HG03558 (cell line): Measurements from ENCODE around the gene RTL9.

Source experiments
- ATAC-seq: cut with Tn5 transposase; IDR thresholded peaks from one replicate; pipeline ENCODE4 v1.9.1; 2021; ENCODE audit warnings: moderate number of reproducible peaks; ENCODE audit not compliant: unreplicated experiment; ENCODE audit errors: extremely low read depth

RTL9 gene

GRCh38 chrX:110341189-110342035 is 17.2 kb upstream of the RTL9 start:
- peak; percentile 90 for ATAC-seq

DNA sequence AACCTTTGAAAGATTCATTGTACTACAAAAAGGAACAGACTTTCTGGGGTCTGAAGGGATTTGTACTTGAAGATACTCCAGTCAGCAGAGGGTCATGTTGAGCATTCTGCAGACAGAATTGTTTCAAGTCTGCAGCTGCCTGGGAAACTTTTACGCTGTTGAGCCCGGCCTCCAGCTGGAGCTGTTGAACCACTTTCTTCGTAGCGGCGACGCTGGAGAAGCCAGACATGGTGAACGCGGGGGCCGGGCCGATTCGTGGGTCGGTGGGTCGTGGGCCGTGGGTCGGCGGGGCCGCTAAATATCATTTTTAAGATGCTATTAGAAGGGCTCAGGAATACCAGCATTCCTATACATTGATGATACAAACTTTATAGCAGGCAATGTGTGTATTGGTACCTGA is 12.0 kb upstream of the RTL9 start:
- no peak for ATAC-seq

DNA sequence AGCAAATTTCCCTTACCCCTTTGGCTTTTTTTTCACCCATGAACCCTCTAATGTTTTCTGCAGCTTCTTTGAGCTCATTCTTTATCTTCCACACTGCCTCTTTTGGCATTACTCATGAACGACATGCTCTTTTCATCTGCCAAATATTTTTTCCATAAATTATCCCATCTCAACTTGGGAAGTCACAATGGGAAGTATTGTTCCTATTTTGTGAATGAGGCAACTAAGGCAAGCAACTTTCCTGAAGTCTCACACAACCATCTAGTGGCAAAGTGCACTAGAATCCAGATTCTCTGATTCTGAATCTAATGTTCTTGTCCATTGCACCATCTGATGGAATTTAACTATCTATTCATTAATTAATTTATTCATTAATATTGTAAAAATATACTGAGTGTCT is 625 bp downstream of the RTL9 start:
- no peak for ATAC-seq

DNA sequence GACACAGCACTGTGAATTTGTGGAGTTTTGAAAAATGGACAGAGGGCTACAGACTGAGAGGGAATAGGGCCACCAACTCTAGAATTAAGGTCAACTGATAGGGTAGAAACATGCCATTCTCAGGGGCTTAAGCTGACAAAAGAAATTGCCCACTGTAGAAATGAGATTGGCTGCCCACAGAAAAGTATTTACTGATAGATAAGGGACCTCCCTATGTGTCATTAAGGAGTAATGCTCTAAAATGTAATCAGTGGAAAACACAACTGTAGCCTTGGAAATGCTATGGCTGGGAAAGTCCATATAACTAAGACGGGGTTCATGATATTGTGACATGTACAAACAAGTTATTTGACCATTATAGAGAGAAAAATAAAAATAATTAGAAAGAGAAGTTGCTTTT is 4.6 kb downstream of the RTL9 start:
- ATAC-seq, result no peak

GRCh38 chrX:110373310-110373709 is 14.7 kb downstream of the RTL9 start:
- no peak for ATAC-seq

- ATAC-seq, result no peak
Observed at GRCh38 chrX:110374559-110374958, 15.9 kb downstream of the RTL9 start.

- no peak for ATAC-seq
Observed at GRCh38 chrX:110381216-110381615, 22.6 kb downstream of the RTL9 start.

DNA sequence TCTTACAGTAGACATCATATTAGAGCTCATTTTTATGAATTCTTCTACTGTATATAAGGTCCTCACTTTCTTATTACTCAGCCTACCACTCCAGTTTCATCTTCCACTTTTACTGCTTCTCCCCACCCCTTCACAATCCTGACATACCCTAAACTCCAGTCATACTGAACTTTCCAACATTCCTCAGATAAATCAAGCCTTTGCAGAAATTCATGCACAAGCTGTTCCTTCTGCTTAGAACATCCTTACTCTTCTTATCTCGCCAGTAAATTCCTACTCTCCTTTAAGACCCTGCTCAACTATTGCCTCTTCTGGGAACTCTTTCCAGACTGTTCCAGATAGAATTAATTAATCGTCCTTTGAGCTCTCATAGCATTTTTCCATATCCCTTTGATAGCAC is 24.8 kb downstream of the RTL9 start:
- no peak for ATAC-seq

GRCh38 chrX:110384490-110384889 is 25.8 kb downstream of the RTL9 start:
- ATAC-seq, result no peak

GRCh38 chrX:110389570-110389969 is 30.9 kb downstream of the RTL9 start:
- no peak for ATAC-seq

DNA sequence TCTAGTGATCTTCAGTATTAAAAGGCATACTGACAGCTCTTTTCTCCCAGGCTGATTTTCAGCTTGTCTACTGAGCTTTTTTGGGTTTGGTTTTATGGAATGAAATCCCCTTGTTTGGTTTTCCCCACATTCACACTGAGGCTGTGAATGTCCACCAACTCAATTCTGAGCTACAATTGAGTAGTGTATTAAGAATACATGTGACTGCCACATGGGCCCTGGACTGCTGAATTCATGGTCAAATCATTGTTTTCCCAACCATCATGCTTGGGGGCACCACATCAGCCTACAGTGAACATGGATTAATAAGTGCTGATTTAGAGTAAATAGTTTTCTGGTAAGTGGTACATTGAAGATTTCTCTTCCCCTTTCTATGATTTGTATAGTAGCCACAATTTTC is 32.4 kb downstream of the RTL9 start:
- ATAC-seq, result no peak

GRCh38 chrX:110394651-110395050 is 36.0 kb downstream of the RTL9 start:
- no peak for ATAC-seq

- ATAC-seq, result no peak
Observed at GRCh38 chrX:110395877-110396276, 37.2 kb downstream of the RTL9 start.

DNA sequence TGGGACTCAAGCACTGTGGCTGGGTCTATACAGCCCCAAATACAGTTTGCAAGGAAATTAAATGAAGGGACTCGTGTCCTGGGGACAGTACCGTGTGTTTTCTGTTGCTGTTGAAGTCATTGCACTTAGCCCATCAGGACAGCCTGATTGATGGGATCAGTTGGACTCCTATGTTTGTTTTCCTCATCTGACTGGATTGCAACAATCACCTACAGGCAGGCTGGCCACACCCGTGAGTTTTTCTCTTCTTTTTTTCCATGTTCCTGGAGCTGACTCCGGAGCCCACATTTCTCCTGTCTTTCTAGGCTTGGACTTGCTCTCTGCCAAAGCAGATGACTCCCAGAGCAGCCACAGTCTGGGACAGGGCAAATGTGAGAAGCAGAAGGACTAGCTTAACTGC is 38.1 kb downstream of the RTL9 start:
- no peak for ATAC-seq

GRCh38 chrX:110397339-110397738 is 38.7 kb downstream of the RTL9 start:
- ATAC-seq, result no peak

GRCh38 chrX:110397904-110398303 is 39.3 kb downstream of the RTL9 start:
- ATAC-seq, result no peak

DNA sequence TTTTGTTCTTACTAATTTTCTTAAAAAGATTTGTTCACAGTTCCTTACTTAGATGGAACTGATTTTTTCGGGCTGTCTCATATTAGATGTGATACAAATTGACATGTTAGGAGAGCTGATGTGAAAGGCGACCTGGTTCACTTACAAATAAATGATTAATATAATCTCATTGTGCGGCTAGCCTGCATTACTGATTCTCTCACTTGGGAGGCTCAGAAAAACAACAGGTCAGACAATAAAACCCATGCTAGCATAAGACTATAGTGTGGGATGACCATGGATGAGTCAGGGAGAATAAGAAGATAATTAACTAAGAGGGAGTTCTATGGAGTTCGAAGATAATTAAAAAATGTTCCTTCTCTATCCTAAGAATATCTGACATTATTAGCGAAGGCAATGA is 40.8 kb downstream of the RTL9 start:
- no peak for ATAC-seq

DNA sequence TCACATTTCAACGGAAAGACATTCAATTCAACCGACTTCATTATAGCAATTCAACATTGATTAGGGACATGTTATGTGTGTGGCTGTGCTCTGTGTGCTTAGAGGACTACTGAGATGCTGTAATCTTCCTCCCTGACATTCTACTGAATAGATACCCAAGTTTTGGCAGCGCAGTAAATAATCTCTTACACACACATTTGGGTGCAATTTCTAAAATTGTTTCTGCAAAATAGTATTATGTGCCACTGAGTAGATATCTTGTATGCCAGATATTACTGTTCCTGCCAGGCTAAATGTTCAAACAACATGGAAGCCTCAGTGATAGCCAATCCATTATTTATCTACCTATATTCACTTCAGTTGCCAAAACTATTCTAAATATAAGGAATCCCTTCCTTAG is 41.3 kb downstream of the RTL9 start:
- ATAC-seq, result no peak

DNA sequence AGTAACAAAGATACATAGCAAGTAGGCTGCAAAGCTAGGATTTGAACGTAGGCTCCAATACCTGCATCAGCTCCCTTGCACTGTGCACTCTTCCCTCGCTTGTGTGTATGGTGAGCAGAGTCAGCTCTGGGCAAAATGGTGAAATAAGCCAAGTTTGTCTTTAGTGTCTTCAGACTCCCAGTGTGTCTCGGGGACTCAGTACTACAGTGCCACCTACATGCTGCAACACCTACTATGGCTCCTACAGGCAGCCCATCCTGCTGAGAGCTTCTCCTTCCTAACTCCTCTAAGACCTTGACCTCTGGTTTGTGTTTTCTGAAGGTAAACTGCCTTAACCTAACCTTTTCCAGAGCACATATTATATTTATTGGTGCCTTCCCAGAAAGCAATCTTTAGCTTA is 42.5 kb downstream of the RTL9 start:
- no peak for ATAC-seq

GRCh38 chrX:110402091-110402849 is 43.6 kb downstream of the RTL9 start:
- no peak for ATAC-seq

GRCh38 chrX:110402850-110403221 is 44.2 kb downstream of the RTL9 start:
- ATAC-seq, result no peak
